IMR-90 (cell line): ENCODE measurements around the gene MRPS18A. TPM values are rescaled to one million over a fixed set of nuclear protein-coding genes. Genes with fewer than 3 reads are reported as not detected.

Experiments used
- ATAC-seq: fragments of 200-7000 bp; cut with Tn5 transposase; 2 replicates; pipeline ENCODE4 v1.9.1; 2020; ENCODE audit warnings: low read depth, mild to moderate bottlenecking, moderate library complexity
- BruUV-seq: library from RNA; stranded (reverse); fragments of 400-500 nt; replicated peaks from 2 replicates; lab custom pipeline; 2021; lab: Mats Ljungman, UMichigan
- CTCF ChIA-PET: fragments of 300-600 bp; formaldehyde crosslinking; extraction: SDS; loops from one replicate; lab custom pipeline; 2021; ENCODE audit warnings: antibody characterized with exemption; lab: Yijun Ruan, JAX
- POLR2A ChIA-PET: fragments of 300-600 bp; sonication (Branson Sonifier 250); formaldehyde crosslinking; loops from one replicate; lab custom pipeline; 2022; ENCODE audit warnings: antibody characterized with exemption; ENCODE audit not compliant: unreplicated experiment; lab: Charles Lee
- DNase-seq: peaks from one replicate; pipeline ENCODE4 v3.0.0; 2013
- H2AFZ ChIP-seq: replicated peaks from 2 replicates; pipeline ENCODE3; 2013; ENCODE audit warnings: low read length, mild to moderate bottlenecking; ENCODE audit not compliant: poor library complexity
- H2AK5ac ChIP-seq: 2 replicates; pipeline ENCODE4 v1.6.1; 2013; ENCODE audit warnings: low read depth, low read length, inconsistent platforms
- H2AK9ac ChIP-seq: replicated peaks from 2 replicates; pipeline ENCODE3; 2013; ENCODE audit warnings: mild to moderate bottlenecking, low read depth, low read length, moderate library complexity; ENCODE audit not compliant: poor library complexity
- H2BK120ac ChIP-seq: 2 replicates; pipeline ENCODE4 v1.6.1; 2013; ENCODE audit warnings: low read depth, low read length, inconsistent platforms
- H2BK15ac ChIP-seq: 3 replicates; pipeline ENCODE4 v1.6.1; 2013; ENCODE audit warnings: low read depth, low read length, inconsistent platforms
- H2BK20ac ChIP-seq: 2 replicates; pipeline ENCODE4 v1.6.1; 2013; ENCODE audit warnings: low read depth, mild to moderate bottlenecking, inconsistent platforms, low read length, moderate library complexity
- H2BK5ac ChIP-seq: 2 replicates; pipeline ENCODE4 v1.6.1; 2013; ENCODE audit warnings: mild to moderate bottlenecking, low read depth, low read length, inconsistent platforms; ENCODE audit not compliant: poor library complexity, severe bottlenecking
- H3K14ac ChIP-seq: replicated peaks from 2 replicates; pipeline ENCODE4 v1.6.1; 2013; ENCODE audit warnings: low read depth, low read length, inconsistent platforms
- H3K18ac ChIP-seq: 2 replicates; pipeline ENCODE4 v1.6.1; 2013; ENCODE audit warnings: low read depth, low read length, control low read depth
- H3K23ac ChIP-seq: 2 replicates; pipeline ENCODE4 v1.6.1; 2013; ENCODE audit warnings: low read depth, low read length, inconsistent platforms
- H3K27ac ChIP-seq: 2 replicates; pipeline ENCODE4 v1.5.1; 2013; ENCODE audit warnings: mild to moderate bottlenecking, control low read depth, low read length; ENCODE audit not compliant: insufficient read depth
- H3K27me3 ChIP-seq: 2 replicates; pipeline ENCODE4 v1.6.1; 2013; ENCODE audit warnings: low read length; ENCODE audit not compliant: control insufficient read depth, insufficient read depth
- H3K36me3 ChIP-seq: 2 replicates; pipeline ENCODE4 v1.6.1; 2013; ENCODE audit warnings: low read length, mixed read lengths; ENCODE audit not compliant: control insufficient read depth, insufficient read depth
- H3K4ac ChIP-seq: 2 replicates; pipeline ENCODE4 v1.6.1; 2013; ENCODE audit warnings: low read depth, low read length, inconsistent platforms
- H3K4me1 ChIP-seq: 2 replicates; pipeline ENCODE4 v1.6.1; 2013; ENCODE audit warnings: low read length, mixed read lengths; ENCODE audit not compliant: control insufficient read depth, insufficient read depth
- H3K4me2 ChIP-seq: 2 replicates; pipeline ENCODE4 v1.6.1; 2013; ENCODE audit warnings: low read depth, mild to moderate bottlenecking, control low read depth, low read length, moderate library complexity
- H3K4me3 ChIP-seq: 2 replicates; pipeline ENCODE4 v1.5.1; 2013; ENCODE audit warnings: low read depth, mild to moderate bottlenecking, control low read depth, low read length, moderate library complexity; ENCODE audit not compliant: insufficient read depth
- H3K56ac ChIP-seq: 2 replicates; pipeline ENCODE4 v1.6.1; 2013; ENCODE audit warnings: low read length, inconsistent platforms; ENCODE audit not compliant: insufficient read depth; ENCODE audit errors: extremely low read depth
- H3K79me1 ChIP-seq, 2 experiments: 2 replicates each; pipeline ENCODE4 v1.6.1; 2013; ENCODE audit warnings: low read length in 2 of 2, inconsistent platforms in 1 of 2, low read depth in 1 of 2
- H3K9ac ChIP-seq: 2 replicates; pipeline ENCODE4 v1.6.1; 2013; ENCODE audit warnings: low read depth, low read length, control low read depth
- H3K9me1 ChIP-seq: 2 replicates; pipeline ENCODE4 v1.6.1; 2013; ENCODE audit warnings: low read length, inconsistent platforms; ENCODE audit not compliant: insufficient read depth
- H3K9me3 ChIP-seq: 2 replicates; pipeline ENCODE4 v1.6.1; 2013; ENCODE audit warnings: low read length; ENCODE audit not compliant: control insufficient read depth, insufficient read depth
- H4K20me1 ChIP-seq: 2 replicates; pipeline ENCODE4 v1.6.1; 2013; ENCODE audit warnings: low read length, inconsistent platforms; ENCODE audit not compliant: insufficient read depth
- H4K5ac ChIP-seq: 2 replicates; pipeline ENCODE4 v1.6.1; 2013; ENCODE audit warnings: mild to moderate bottlenecking, low read depth, low read length, control low read depth
- H4K8ac ChIP-seq, 2 experiments: 2 replicates each; pipeline ENCODE4 v1.6.1; 2013; ENCODE audit warnings: low read depth in 2 of 2, low read length in 2 of 2, control low read depth in 1 of 2, inconsistent platforms in 1 of 2
- H4K91ac ChIP-seq: 2 replicates; pipeline ENCODE4 v1.6.1; 2013; ENCODE audit warnings: low read depth, low read length, inconsistent platforms; ENCODE audit not compliant: insufficient read depth
- CTCF ChIP-seq: conservative IDR thresholded peaks from 2 replicates; pipeline ENCODE4 v1.5.1; 2012; ENCODE audit warnings: mild to moderate bottlenecking, low read depth, low read length, improper control_type of control experiment
- MAFK ChIP-seq: IDR thresholded peaks from 2 replicates; pipeline ENCODE4 v1.6.1; 2012; ENCODE audit warnings: low read depth, low read length, improper control_type of control experiment
- MAZ ChIP-seq: IDR thresholded peaks from 2 replicates; pipeline ENCODE4 v1.6.1; 2012; ENCODE audit warnings: low read depth, mild to moderate bottlenecking, low read length, improper control_type of control experiment, moderate library complexity, borderline replicate concordance
- POLR2A ChIP-seq: IDR thresholded peaks from 2 replicates; pipeline ENCODE4 v1.6.1; 2012; ENCODE audit warnings: mild to moderate bottlenecking, low read depth, low read length
- RAD21 ChIP-seq: IDR thresholded peaks from 2 replicates; pipeline ENCODE4 v1.6.1; 2012; ENCODE audit warnings: low read length, improper control_type of control experiment
- SMC3 ChIP-seq: fragments of 150-350 bp; IDR thresholded peaks from 2 replicates; pipeline ENCODE4 v1.6.1; 2016; ENCODE audit warnings: low read depth, mild to moderate bottlenecking, antibody characterized with exemption, low read length, moderate library complexity
- USF2 ChIP-seq: fragments of 150-350 bp; IDR thresholded peaks from 2 replicates; pipeline ENCODE4 v1.6.1; 2017; ENCODE audit warnings: mild to moderate bottlenecking, antibody characterized with exemption, low read length, low read depth
- WGBS, 2 experiments: methylation state at CpG; one replicate each; pipeline versions ENCODE4 v1.1.5 to v1.1.7; 2013; ENCODE audit warnings: missing lambda C conversion rate in 2 of 2; ENCODE audit not compliant: insufficient read length in 1 of 2; ENCODE audit errors: extremely low coverage in 2 of 2; 5-methylcytosine and 5-hydroxymethylcytosine counted together
- dilution Hi-C: fragments of 300-500 bp; cut with HindIII; formaldehyde crosslinking; loops from one replicate; pipeline ENCODE4 v1.14.3; 2018; ENCODE audit warnings: low sequenced_read_pairs; ENCODE audit not compliant: unreplicated experiment
- in situ Hi-C: fragments of 300-500 bp; cut with MboI; formaldehyde crosslinking; loops from 3 replicates; pipeline ENCODE4 v1.14.3; 2019; ENCODE audit warnings: low sequenced_read_pairs, inconsistent platforms, mixed read lengths
- intact Hi-C: fragments of 100-400 bp; cut with micrococcal nuclease; formaldehyde crosslinking; loops from 2 replicates; pipeline ENCODE4 v1.10.0; 2022
- polyA plus RNA-seq, 3 experiments: library from polyadenylated mRNA; depleted of rRNA; stranded (reverse); fragments of >200 nt; gene quantifications; 2 replicates each; pipeline ENCODE4 v1.2.3, GENCODE V29; 2012; ENCODE audit warnings: low replicate concordance in 1 of 3
- total RNA-seq: library from RNA; depleted of rRNA; stranded (reverse); fragments of >200 nt; gene quantifications from 2 replicates; pipeline ENCODE4 v1.2.3, GENCODE V29; 2012

Gene MRPS18A
- total and polyA plus RNA-seq, 2 of the 4 experiments (the other 2 are of a cell fraction) = 47.0 to 56.6 TPM

- no peak overlapping the region for H2BK20ac ChIP-seq
- H3K9ac ChIP-seq = no peak overlapping the region
- no peak overlapping the region for H3K23ac ChIP-seq
- peak overlapping the region in 1 of 2 experiments; percentile 77; a peak in 1 of 4 replicates for H4K8ac ChIP-seq
- H3K56ac ChIP-seq = no peak overlapping the region
- no peak overlapping the region for H3K4me3 ChIP-seq
- H2AK9ac ChIP-seq = peak overlapping the region; percentile 33
- BruUV-seq = no TSS peak
- POLR2A ChIA-PET = no interaction called here
- peak overlapping the region; percentile 92; the same call in 1 of the 2 replicates for H4K91ac ChIP-seq
- peaks cover 20% of the 10 kb centered on the region for H3K4me1 ChIP-seq
- no peak overlapping the region for H2BK5ac ChIP-seq
- H4K5ac ChIP-seq = no peak overlapping the region; the same call in 1 of the 2 replicates
- intact Hi-C loops = loop anchor here (1.0 to 2.0 kb wide), 3 partner anchors 45 to 355 kb away; no protein-coding TSS in a partner anchor
- no peak overlapping the region for H3K4me2 ChIP-seq
- H3K79me1 ChIP-seq = no peaks in the 10 kb centered on the region
- WGBS, 2 experiments = 100% methylated on average over 1 of the region's 9 CpGs; no CpG with 5 or more reads in 1 of the 2 experiments
- H3K4ac ChIP-seq = peak overlapping the region; percentile 91; the same call in 1 of the 2 replicates
- peak; percentile 70 for DNase-seq
- no peak overlapping the region for H3K18ac ChIP-seq
- in situ Hi-C loops = no loop called here
- H2AFZ ChIP-seq = peak overlapping the region; percentile 56
- H2BK120ac ChIP-seq = peak overlapping the region; percentile 13; the same call in 1 of the 2 replicates
- H3K9me3 ChIP-seq = no peaks in the 10 kb centered on the region
- dilution Hi-C loops = no loop called here
- no peak overlapping the region for H3K14ac ChIP-seq
- CTCF ChIA-PET = no interaction called here
- no peak overlapping the region for H3K27ac ChIP-seq
- H3K36me3 ChIP-seq = no peaks in the 10 kb centered on the region
- no peaks in the 10 kb centered on the region for H4K20me1 ChIP-seq
- 0 out of 3 replicates have a peak overlapping the region, but pooled peaks have one; percentile 29 for H2BK15ac ChIP-seq
- ATAC-seq = peak; percentile 77
- H3K27me3 ChIP-seq = peaks cover 12% of the 10 kb centered on the region
- peak overlapping the region; percentile 98 for H2AK5ac ChIP-seq
- TF ChIP-seq POLR2A = no peak
- TF ChIP-seq CTCF = peak; percentile 70
- no peak for TF ChIP-seq MAFK
- peak; percentile 66 for TF ChIP-seq SMC3
- peak; percentile 81 for TF ChIP-seq RAD21
- peak; percentile 30; the same call in 1 of the 2 replicates for TF ChIP-seq MAZ
- no peak for TF ChIP-seq USF2
- peaks cover 13% of the 10 kb centered on the region; the same call in 1 of the 2 replicates for H3K9me1 ChIP-seq
Observed at GRCh38 chr6:43723737-43724295, 36.2 kb upstream of the MRPS18A start.
